ENCODE data around the gene RAD9A. TPM values are rescaled to one million over a fixed set of nuclear protein-coding genes. Genes with fewer than 3 reads are reported as not detected.

The RAD9A gene
- total and polyA plus RNA-seq, 2 experiments from 2014 or later, result 13.9 to 17.0 TPM

DNA sequence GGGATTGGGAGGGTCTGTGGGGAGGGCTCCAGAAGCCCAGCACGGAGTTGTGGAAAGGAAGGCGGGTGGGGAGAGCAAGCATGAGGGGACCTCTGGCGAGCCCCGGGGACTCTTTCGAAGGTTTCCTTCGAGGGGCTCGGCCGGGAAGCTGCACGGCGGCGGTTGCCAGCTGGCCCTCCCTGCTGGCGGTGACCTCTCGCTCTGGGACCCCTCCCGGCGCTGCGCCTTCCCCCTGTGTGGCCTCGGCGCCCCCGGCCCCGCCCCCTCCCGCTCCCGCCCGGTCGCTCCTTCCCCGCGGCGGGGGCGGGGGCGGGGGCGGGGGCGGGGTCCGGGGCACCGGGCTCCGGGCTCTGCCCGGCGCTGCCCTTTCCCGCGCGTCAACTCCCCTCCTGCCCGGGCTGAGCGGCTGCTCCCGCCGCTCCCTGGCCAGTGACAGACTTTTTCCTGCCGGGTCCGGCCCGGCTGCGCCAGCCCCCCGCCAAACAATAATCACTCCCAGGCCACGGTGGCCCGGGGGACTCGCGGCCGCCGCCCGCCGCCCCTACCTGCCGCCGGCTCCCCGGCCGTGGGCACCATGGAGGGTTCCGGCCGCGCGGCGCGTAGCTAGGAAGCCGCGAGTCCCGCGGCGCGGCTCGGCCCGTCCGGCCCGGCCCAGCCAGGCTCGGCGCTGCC lies 19.3 kb upstream of the RAD9A start:
- Histone ChIP-seq H4K20me1 (replicated peaks; ENCODE audit: insufficient read depth) (no peaks in the 10 kb centered on the region), H3K79me2 (replicated peaks; ENCODE audit: insufficient read depth) (no peaks in the 10 kb centered on the region), H2AFZ (peak overlapping the region; percentile 89; the same call in 1 of the 2 replicates), H3K4me1 (ENCODE audit: insufficient read depth) (peaks cover 42% of the 10 kb centered on the region), H3K4me2 (peak overlapping the region; percentile 98), H3K9me2 (ENCODE audit: insufficient read depth) (no peaks in the 10 kb centered on the region), H3F3A (replicated peaks; ENCODE audit: low read depth) (peaks cover 4% of the 10 kb centered on the region; the same call in 1 of the 2 replicates), H3K36me3 (ENCODE audit: insufficient read depth) (no peaks in the 10 kb centered on the region), H3K27me3 (ENCODE audit: insufficient read depth) (peaks cover 92% of the 10 kb centered on the region), H3K4me3 (peak overlapping the region; percentile 72), H3K27ac (ENCODE audit: low read depth) (no peak overlapping the region)
- Mint-ChIP-seq H3K4me3 (peak overlapping the region; percentile 80), H3K27me3 (ENCODE audit: insufficient read depth, low read depth, poor library complexity) (peaks cover 48% of the 10 kb centered on the region), H3K9me3 (no peaks in the 10 kb centered on the region), H3K27ac (no peak overlapping the region), H3K36me3 (ENCODE audit: low read depth) (no peaks in the 10 kb centered on the region; the same call in 2 of the 3 replicates), H3K4me1 (peaks cover 52% of the 10 kb centered on the region)
- ATAC-seq (peak; percentile 0; the same call in 2 of the 3 replicates), DNase-seq (ENCODE audit: low spot score) (peak; percentile 52)
- TF ChIP-seq, protein P1, sequence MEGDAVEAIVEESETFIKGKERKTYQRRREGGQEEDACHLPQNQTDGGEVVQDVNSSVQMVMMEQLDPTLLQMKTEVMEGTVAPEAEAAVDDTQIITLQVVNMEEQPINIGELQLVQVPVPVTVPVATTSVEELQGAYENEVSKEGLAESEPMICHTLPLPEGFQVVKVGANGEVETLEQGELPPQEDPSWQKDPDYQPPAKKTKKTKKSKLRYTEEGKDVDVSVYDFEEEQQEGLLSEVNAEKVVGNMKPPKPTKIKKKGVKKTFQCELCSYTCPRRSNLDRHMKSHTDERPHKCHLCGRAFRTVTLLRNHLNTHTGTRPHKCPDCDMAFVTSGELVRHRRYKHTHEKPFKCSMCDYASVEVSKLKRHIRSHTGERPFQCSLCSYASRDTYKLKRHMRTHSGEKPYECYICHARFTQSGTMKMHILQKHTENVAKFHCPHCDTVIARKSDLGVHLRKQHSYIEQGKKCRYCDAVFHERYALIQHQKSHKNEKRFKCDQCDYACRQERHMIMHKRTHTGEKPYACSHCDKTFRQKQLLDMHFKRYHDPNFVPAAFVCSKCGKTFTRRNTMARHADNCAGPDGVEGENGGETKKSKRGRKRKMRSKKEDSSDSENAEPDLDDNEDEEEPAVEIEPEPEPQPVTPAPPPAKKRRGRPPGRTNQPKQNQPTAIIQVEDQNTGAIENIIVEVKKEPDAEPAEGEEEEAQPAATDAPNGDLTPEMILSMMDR (conservative IDR thresholded peaks at IDR 0.05; ENCODE audit: low read depth in 2 of 2), result no peak
- no peak for TF ChIP-seq NANOG (IDR thresholded peaks at IDR 0.05; ENCODE audit: borderline replicate concordance)
- no peak for TF ChIP-seq ZNF114 (CRISPR knock-in tag; IDR thresholded peaks at IDR 0.05)
- no peak for TF ChIP-seq ZNF331 (CRISPR knock-in tag; IDR thresholded peaks at IDR 0.05; ENCODE audit: low read depth)
- TF ChIP-seq CREB1 (CRISPR knock-in tag; IDR thresholded peaks at IDR 0.05; ENCODE audit: low read depth), result no peak
- TF ChIP-seq, protein P2, sequence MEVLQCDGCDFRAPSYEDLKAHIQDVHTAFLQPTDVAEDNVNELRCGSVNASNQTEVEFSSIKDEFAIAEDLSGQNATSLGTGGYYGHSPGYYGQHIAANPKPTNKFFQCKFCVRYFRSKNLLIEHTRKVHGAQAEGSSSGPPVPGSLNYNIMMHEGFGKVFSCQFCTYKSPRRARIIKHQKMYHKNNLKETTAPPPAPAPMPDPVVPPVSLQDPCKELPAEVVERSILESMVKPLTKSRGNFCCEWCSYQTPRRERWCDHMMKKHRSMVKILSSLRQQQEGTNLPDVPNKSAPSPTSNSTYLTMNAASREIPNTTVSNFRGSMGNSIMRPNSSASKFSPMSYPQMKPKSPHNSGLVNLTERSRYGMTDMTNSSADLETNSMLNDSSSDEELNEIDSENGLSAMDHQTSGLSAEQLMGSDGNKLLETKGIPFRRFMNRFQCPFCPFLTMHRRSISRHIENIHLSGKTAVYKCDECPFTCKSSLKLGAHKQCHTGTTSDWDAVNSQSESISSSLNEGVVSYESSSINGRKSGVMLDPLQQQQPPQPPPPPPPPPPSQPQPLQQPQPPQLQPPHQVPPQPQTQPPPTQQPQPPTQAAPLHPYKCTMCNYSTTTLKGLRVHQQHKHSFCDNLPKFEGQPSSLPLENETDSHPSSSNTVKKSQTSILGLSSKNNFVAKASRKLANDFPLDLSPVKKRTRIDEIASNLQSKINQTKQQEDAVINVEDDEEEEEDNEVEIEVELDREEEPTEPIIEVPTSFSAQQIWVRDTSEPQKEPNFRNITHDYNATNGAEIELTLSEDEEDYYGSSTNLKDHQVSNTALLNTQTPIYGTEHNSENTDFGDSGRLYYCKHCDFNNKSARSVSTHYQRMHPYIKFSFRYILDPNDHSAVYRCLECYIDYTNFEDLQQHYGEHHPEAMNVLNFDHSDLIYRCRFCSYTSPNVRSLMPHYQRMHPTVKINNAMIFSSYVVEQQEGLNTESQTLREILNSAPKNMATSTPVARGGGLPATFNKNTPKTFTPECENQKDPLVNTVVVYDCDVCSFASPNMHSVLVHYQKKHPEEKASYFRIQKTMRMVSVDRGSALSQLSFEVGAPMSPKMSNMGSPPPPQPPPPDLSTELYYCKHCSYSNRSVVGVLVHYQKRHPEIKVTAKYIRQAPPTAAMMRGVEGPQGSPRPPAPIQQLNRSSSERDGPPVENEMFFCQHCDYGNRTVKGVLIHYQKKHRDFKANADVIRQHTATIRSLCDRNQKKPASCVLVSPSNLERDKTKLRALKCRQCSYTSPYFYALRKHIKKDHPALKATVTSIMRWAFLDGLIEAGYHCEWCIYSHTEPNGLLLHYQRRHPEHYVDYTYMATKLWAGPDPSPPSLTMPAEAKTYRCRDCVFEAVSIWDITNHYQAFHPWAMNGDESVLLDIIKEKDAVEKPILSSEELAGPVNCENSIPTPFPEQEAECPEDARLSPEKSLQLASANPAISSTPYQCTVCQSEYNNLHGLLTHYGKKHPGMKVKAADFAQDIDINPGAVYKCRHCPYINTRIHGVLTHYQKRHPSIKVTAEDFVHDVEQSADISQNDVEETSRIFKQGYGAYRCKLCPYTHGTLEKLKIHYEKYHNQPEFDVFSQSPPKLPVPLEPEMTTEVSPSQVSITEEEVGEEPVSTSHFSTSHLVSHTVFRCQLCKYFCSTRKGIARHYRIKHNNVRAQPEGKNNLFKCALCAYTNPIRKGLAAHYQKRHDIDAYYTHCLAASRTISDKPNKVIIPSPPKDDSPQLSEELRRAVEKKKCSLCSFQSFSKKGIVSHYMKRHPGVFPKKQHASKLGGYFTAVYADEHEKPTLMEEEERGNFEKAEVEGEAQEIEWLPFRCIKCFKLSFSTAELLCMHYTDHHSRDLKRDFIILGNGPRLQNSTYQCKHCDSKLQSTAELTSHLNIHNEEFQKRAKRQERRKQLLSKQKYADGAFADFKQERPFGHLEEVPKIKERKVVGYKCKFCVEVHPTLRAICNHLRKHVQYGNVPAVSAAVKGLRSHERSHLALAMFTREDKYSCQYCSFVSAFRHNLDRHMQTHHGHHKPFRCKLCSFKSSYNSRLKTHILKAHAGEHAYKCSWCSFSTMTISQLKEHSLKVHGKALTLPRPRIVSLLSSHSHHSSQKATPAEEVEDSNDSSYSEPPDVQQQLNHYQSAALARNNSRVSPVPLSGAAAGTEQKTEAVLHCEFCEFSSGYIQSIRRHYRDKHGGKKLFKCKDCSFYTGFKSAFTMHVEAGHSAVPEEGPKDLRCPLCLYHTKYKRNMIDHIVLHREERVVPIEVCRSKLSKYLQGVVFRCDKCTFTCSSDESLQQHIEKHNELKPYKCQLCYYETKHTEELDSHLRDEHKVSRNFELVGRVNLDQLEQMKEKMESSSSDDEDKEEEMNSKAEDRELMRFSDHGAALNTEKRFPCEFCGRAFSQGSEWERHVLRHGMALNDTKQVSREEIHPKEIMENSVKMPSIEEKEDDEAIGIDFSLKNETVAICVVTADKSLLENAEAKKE (CRISPR knock-in tag; IDR thresholded peaks at IDR 0.05), result no peak
- TF ChIP-seq, protein P3, sequence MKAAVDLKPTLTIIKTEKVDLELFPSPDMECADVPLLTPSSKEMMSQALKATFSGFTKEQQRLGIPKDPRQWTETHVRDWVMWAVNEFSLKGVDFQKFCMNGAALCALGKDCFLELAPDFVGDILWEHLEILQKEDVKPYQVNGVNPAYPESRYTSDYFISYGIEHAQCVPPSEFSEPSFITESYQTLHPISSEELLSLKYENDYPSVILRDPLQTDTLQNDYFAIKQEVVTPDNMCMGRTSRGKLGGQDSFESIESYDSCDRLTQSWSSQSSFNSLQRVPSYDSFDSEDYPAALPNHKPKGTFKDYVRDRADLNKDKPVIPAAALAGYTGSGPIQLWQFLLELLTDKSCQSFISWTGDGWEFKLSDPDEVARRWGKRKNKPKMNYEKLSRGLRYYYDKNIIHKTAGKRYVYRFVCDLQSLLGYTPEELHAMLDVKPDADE (IDR thresholded peaks at IDR 0.05), result no peak
- TF ChIP-seq STAT1 (IDR thresholded peaks at IDR 0.05; ENCODE audit: unreplicated experiment), result no peak
- no peak for TF ChIP-seq POLR2AphosphoS5 (IDR thresholded peaks at IDR 0.05; ENCODE audit: low read depth)
- no peak for TF ChIP-seq EZH2 (IDR thresholded peaks at IDR 0.05; ENCODE audit: low read depth, unreplicated experiment)
- no peak for TF ChIP-seq JUNB (IDR thresholded peaks at IDR 0.05; ENCODE audit: unreplicated experiment)
- no peak for TF ChIP-seq EZH2phosphoT487 (IDR thresholded peaks at IDR 0.05; ENCODE audit: unreplicated experiment)
- TF ChIP-seq, protein P4, sequence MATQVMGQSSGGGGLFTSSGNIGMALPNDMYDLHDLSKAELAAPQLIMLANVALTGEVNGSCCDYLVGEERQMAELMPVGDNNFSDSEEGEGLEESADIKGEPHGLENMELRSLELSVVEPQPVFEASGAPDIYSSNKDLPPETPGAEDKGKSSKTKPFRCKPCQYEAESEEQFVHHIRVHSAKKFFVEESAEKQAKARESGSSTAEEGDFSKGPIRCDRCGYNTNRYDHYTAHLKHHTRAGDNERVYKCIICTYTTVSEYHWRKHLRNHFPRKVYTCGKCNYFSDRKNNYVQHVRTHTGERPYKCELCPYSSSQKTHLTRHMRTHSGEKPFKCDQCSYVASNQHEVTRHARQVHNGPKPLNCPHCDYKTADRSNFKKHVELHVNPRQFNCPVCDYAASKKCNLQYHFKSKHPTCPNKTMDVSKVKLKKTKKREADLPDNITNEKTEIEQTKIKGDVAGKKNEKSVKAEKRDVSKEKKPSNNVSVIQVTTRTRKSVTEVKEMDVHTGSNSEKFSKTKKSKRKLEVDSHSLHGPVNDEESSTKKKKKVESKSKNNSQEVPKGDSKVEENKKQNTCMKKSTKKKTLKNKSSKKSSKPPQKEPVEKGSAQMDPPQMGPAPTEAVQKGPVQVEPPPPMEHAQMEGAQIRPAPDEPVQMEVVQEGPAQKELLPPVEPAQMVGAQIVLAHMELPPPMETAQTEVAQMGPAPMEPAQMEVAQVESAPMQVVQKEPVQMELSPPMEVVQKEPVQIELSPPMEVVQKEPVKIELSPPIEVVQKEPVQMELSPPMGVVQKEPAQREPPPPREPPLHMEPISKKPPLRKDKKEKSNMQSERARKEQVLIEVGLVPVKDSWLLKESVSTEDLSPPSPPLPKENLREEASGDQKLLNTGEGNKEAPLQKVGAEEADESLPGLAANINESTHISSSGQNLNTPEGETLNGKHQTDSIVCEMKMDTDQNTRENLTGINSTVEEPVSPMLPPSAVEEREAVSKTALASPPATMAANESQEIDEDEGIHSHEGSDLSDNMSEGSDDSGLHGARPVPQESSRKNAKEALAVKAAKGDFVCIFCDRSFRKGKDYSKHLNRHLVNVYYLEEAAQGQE (IDR thresholded peaks at IDR 0.05; ENCODE audit: unreplicated experiment), result no peak

All from GM23338 (cell line).